Activated CD8-positive, alpha-beta memory T cell treated with anti-CD3 and anti-CD28 coated beads, Interleukin-2, amount 10 ng/mL, durations not matched to agents 7 days and 5 days (primary cell): Measurements from ENCODE around the gene GPR15. TPM values are rescaled to one million over a fixed set of nuclear protein-coding genes. Genes with fewer than 3 reads are reported as not detected.
"Not testable (repeated sequence)": the region's sequence is repeated elsewhere in the genome, so short reads cannot be mapped to it uniquely, and the experiment has no call there.

Source experiments
- ATAC-seq: fragments of 150-1000 bp; cut with Tn5 transposase; one replicate; pipeline ENCODE4 v1.10.0; 2021; ENCODE audit warnings: moderate library complexity
- CTCF ChIA-PET: fragments of 350-600 bp; sonication (Branson Sonifier 250); formaldehyde crosslinking; loops from one replicate; lab custom pipeline; 2021; ENCODE audit warnings: antibody characterized with exemption; lab: Charles Lee
- DNase-seq: peaks from one replicate; pipeline ENCODE4 v3.0.0-alpha.2; 2020
- H3K27ac Mint-ChIP-seq: one replicate; pipeline ENCODE4 v1.8.0; 2021; ENCODE audit warnings: mild to moderate bottlenecking, mixed read lengths
- H3K27me3 Mint-ChIP-seq: one replicate; pipeline ENCODE4 v1.8.0; 2021; ENCODE audit warnings: mixed read lengths
- H3K36me3 Mint-ChIP-seq: one replicate; pipeline ENCODE4 v1.8.0; 2021; ENCODE audit warnings: mild to moderate bottlenecking, mixed read lengths
- H3K4me1 Mint-ChIP-seq: one replicate; pipeline ENCODE4 v1.8.0; 2021; ENCODE audit warnings: mixed read lengths
- H3K4me3 Mint-ChIP-seq: one replicate; pipeline ENCODE4 v1.8.0; 2021; ENCODE audit warnings: mild to moderate bottlenecking, moderate library complexity, mixed read lengths
- H3K9me3 Mint-ChIP-seq: one replicate; pipeline ENCODE4 v1.8.0; 2022; ENCODE audit warnings: low read depth, mixed read lengths
- total RNA-seq, 2 experiments: library from RNA; stranded (reverse); gene quantifications; one replicate each; pipeline ENCODE4 v1.2.3, GENCODE V29; 2021

The GPR15 gene
- total RNA-seq, 2 experiments from 2014 or later: 107 to 182 TPM

DNA sequence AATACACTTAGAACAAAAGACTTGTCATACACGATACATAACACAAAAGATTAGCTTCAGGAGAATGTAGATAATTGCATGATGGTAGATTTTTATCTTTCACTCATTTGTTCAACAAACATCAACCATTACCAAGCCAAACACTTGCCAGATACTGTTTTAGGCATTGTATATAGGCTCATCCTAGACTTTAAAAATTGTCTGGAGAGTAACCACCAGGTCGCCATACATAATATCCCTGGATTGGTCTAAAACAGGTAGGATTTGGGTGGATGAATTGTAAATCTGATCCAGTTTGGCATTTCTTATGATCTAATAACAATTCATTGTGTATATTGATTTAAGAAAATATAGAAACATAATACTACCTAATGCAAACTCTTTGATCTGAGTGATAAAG, 22.8 kb downstream of the GPR15 start:
- ATAC-seq (no peak), DNase-seq (no peak)
- Mint-ChIP-seq H3K36me3 (peaks cover 52% of the 10 kb centered on the region), H3K4me1 (peaks cover 87% of the 10 kb centered on the region), H3K9me3 (no peaks in the 10 kb centered on the region), H3K27me3 (no peaks in the 10 kb centered on the region), H3K4me3 (peak overlapping the region; percentile 78), H3K27ac (peak overlapping the region; percentile 98)
- CTCF ChIA-PET: interaction anchor here (0.7 to 3.2 kb wide), 7 partner anchors 8 to 32 kb away, joined by 3 to 14 read pairs (median 3); partner anchors contain the start of gene CLDND1

DNA sequence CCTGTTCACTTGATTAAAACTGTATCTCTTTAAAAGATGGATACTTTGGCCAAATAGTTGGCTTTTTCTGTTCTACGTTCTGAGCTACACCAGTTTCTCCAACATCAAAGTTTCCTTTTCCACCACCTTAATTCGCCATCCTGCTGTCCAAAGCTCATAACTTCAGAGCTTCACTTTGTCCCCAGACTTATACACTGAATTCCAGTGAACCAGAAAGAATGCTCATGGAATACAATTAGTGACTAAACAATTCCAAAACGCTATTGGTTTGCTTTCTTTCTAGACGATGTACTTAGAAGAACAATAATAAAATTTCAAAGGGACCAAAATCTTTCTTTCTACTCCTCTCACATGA, 23.2 kb downstream of the GPR15 start:
- CTCF ChIA-PET: interaction anchor here (0.7 to 3.3 kb wide), 8 partner anchors 9 to 38 kb away, joined by 3 to 14 read pairs (median 3); partner anchors contain the start of genes CLDND1 and CPOX
- ATAC-seq (no peak), DNase-seq (no peak)
- peak overlapping the region; percentile 98 for H3K27ac Mint-ChIP-seq
- H3K4me1 Mint-ChIP-seq: peaks cover 87% of the 10 kb centered on the region
- peak overlapping the region; percentile 78 for H3K4me3 Mint-ChIP-seq
- H3K36me3 Mint-ChIP-seq: peaks cover 52% of the 10 kb centered on the region
- H3K27me3 Mint-ChIP-seq: no peaks in the 10 kb centered on the region
- no peaks in the 10 kb centered on the region for H3K9me3 Mint-ChIP-seq

DNA sequence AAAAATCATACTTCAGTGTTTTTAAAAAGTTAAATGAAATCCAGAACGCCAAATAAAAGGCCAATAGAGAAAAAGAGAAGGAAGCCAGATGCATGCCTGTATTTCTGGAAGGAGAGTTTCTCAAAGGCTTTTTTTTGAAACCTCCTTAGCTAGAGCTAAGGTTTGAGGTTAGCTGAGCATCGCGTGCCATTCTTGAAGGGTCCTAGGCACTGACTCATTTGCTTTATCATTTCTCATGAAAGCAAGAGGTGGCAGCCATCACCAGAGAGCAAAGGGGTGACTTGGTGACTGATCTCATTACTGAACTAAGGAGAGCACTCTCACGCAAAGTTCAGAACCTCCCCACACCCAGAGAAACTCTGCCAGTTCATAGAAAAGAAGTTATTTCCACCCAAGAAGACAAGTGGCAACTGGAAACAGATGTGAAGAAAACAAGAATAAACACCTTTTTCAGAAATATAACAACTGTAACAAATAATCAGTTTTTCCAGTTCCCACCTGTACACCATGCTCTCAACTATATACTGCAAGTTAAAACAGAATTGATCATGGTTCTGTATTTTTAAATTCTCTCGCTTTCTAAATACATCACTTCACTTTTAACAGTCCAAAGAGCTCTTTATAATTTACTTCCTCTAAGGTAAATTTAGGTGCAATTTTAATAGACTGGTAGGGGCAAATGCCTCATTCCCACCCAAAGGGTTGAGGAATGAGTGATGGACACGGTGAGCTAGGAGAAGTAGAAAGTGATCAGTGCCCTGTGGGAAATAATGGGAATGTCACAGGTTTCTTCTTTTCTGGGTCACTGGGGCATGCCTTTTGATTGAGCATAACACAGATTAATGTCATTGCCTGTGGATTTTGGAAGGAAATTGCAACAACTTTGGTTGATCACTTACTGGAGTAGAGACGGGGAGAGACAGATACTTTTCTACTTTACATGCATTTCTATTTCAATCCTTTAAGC, 24.7 kb downstream of the GPR15 start:
- ATAC-seq (peak; percentile 77), DNase-seq (peak; percentile 95)
- CTCF ChIA-PET: interaction anchor here (1.0 to 4.0 kb wide), 9 partner anchors 9 to 46 kb away, joined by 3 to 16 read pairs (median 4); partner anchors contain the start of genes CLDND1 and CPOX
- Mint-ChIP-seq H3K4me3 (peak overlapping the region; percentile 78), H3K27me3 (no peaks in the 10 kb centered on the region), H3K36me3 (peaks cover 47% of the 10 kb centered on the region), H3K4me1 (peaks cover 84% of the 10 kb centered on the region), H3K27ac (peak overlapping the region; percentile 98), H3K9me3 (no peaks in the 10 kb centered on the region)

- Mint-ChIP-seq H3K4me3 (peak overlapping the region; percentile 78), H3K36me3 (peaks cover 37% of the 10 kb centered on the region), H3K27ac (peak overlapping the region; percentile 98), H3K9me3 (no peaks in the 10 kb centered on the region), H3K27me3 (no peaks in the 10 kb centered on the region), H3K4me1 (peaks cover 82% of the 10 kb centered on the region)
- CTCF ChIA-PET: interaction anchor here (1.0 to 4.0 kb wide), 8 partner anchors 11 to 45 kb away, joined by 3 to 16 read pairs (median 9); partner anchors contain the start of gene CPOX
- ATAC-seq (peak; percentile 57), DNase-seq (peak; percentile 80)
Observed at GRCh38 chr3:98557324-98558010, 25.7 kb downstream of the GPR15 start.

DNA sequence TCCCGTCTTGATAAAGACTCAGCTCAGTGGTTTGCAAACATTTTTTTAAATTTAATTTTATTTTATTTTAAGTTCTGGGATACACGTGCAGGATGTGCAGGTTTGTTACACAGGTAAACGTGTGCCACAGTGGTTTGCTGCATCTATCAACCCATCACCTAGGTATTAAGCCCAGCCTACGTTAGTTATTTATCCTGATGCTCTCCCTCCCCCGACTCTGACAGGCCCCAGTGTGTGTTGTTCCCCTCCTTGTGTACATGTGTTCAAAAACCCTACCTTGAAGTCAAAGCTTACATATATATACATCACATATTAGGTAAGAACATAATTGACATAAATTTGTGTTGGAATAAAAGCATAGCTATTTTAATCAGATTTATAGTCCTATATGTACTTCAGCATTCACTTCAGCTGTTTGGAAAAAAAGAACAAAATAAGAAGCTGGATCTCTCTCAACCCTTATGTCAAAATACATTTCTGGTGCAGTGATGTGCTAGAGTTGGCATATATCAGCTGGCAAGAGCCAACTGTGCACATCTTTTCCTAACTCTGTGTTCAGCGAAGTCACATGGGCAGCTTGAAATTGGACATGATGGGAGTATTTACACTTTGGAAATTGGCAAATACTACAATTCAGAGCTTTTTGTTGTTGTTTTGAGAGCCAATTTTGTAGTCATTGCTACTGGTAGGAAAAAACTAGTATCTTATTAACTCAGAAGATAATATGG, 26.5 kb downstream of the GPR15 start:
- DNase-seq: no peak
- Mint-ChIP-seq H3K27ac (peak overlapping the region; percentile 98), H3K4me3 (peak overlapping the region; percentile 41), H3K36me3 (peaks cover 31% of the 10 kb centered on the region), H3K27me3 (no peaks in the 10 kb centered on the region), H3K9me3 (no peaks in the 10 kb centered on the region), H3K4me1 (peaks cover 82% of the 10 kb centered on the region)
- CTCF ChIA-PET: interaction anchor here (0.9 to 4.0 kb wide), 8 partner anchors 14 to 35 kb away, joined by 3 to 16 read pairs (median 4); partner anchors contain the start of genes CLDND1 and CPOX
- no peak for ATAC-seq

DNA sequence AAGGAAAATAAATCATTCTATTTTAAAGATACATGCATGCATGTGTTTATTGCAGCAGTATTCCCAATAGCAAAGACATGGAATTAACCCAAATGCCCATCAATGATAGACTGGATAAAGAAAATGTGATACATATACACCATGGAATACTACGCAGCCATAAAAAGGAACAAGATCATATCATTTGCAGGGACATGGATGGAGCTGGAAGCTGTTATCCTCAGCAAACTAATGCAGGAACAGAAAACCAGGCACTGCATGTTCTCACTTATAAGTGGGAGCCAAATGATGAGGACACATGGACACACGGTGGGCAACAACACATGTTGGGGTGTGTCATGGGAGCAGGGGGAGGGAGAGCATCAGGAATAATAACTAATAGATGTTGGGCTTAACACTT, 28.0 kb downstream of the GPR15 start:
- peaks cover 87% of the 10 kb centered on the region for H3K4me1 Mint-ChIP-seq
- H3K27ac Mint-ChIP-seq: peak overlapping the region; percentile 98
- H3K27me3 Mint-ChIP-seq, ATAC-seq, DNase-seq, CTCF ChIA-PET, H3K9me3 Mint-ChIP-seq, H3K4me3 Mint-ChIP-seq: not testable (repeated sequence)
- peaks cover 27% of the 10 kb centered on the region for H3K36me3 Mint-ChIP-seq

DNA sequence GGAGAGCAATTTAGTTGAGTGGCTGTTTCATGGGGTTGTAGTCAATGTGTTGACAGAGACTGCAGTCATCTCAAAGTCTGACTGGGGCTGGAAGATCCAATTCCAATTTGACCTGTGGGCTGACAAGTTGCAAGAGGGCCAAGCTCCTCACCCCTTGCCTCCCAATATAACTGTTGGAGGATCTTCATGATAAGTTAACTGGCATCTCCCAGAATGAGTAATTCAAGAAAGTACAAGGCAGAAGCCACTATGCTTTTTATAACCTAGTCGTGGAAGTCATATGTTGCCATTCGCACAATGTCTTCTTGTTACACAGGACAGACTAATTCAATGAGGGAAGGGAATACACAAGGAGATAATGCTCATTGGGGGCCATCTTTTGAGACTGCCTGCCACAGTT, 29.1 kb downstream of the GPR15 start:
- Mint-ChIP-seq H3K36me3 (peaks cover 22% of the 10 kb centered on the region), H3K27me3 (no peaks in the 10 kb centered on the region), H3K4me1 (peaks cover 91% of the 10 kb centered on the region), H3K9me3 (no peaks in the 10 kb centered on the region), H3K27ac (peak overlapping the region; percentile 75), H3K4me3 (peak overlapping the region; percentile 23)
- ATAC-seq: no peak
- CTCF ChIA-PET: no interaction called here
- no peak for DNase-seq

GRCh38 chr3:98561727-98562521, 30.1 kb downstream of the GPR15 start:
- H3K4me3 Mint-ChIP-seq: no peak overlapping the region
- H3K4me1 Mint-ChIP-seq: peaks cover 92% of the 10 kb centered on the region
- H3K9me3 Mint-ChIP-seq: no peaks in the 10 kb centered on the region
- ATAC-seq (peak; percentile 41), DNase-seq (no peak)
- H3K27me3 Mint-ChIP-seq: no peaks in the 10 kb centered on the region
- H3K36me3 Mint-ChIP-seq: peaks cover 25% of the 10 kb centered on the region
- H3K27ac Mint-ChIP-seq: peak overlapping the region; percentile 84
- CTCF ChIA-PET: interaction anchor here (0.9 to 2.4 kb wide), 6 partner anchors 8 to 55 kb away, joined by 3 to 10 read pairs (median 6); no protein-coding TSS in a partner anchor

DNA sequence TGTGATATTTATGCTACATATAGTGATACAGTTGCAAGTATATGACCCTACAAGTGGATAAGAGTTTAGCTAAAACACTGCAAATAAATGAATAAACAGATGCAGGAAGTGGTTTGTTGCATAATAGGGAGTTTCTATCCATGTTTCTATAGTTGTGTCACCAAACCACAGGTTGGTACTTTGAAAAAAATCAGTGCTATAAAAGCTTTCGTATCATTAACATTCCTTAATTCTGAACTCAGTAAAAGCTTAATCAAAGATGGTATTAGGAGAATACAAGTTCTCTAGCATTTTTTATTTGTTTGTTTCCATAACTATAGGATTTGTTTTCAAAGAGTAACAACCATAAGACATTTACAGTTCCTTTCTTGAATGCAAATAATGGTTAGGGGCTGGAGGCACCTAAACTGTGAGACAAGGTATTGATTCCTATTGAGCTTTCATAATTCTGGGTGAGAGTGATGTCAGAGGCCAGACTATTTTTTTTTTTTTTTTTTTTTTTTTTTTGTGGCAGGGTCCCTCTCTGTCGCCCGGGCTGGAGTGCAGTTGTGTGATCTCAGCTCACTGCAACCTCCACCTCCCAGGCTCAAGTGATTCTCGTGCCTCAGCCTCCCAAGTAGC, 32.0 kb downstream of the GPR15 start:
- ATAC-seq: peak; percentile 9
- Mint-ChIP-seq H3K4me1 (peaks cover 88% of the 10 kb centered on the region), H3K4me3 (peak overlapping the region; percentile 40), H3K36me3 (peaks cover 26% of the 10 kb centered on the region), H3K9me3 (peaks cover 2% of the 10 kb centered on the region), H3K27ac (peak overlapping the region; percentile 95), H3K27me3 (no peaks in the 10 kb centered on the region)
- no peak for DNase-seq
- CTCF ChIA-PET: interaction anchor here (0.6 to 2.5 kb wide), 12 partner anchors 9 to 42 kb away, joined by 3 to 10 read pairs (median 5); partner anchors contain the start of gene CLDND1

- H3K4me3 Mint-ChIP-seq: peak overlapping the region; percentile 40
- ATAC-seq: peak; percentile 43
- no peak for DNase-seq
Observed at GRCh38 chr3:98564282-98565005, 32.7 kb downstream of the GPR15 start.

DNA sequence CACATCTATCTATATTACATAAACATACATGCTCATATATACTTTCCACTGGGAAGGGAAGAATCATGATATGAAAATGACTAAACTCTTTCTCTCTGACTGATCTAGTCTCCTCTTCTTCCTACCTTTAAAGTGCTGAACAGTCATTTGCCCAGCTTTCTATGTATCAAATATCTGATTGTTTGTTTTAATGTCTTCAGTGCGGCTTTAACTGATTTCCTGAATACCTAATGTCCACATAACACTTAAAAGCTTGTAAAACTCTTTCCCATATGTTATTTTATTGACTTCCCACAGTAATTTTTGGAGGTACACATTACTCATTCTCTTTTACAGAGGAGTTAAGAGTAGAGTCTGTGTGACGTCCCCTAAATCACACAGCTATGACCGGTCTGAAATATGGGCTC, 33.5 kb downstream of the GPR15 start:
- H3K4me1 Mint-ChIP-seq: peaks cover 83% of the 10 kb centered on the region
- ATAC-seq (peak; percentile 21), DNase-seq (no peak)
- peaks cover 4% of the 10 kb centered on the region for H3K9me3 Mint-ChIP-seq
- peak overlapping the region; percentile 83 for H3K27ac Mint-ChIP-seq
- H3K36me3 Mint-ChIP-seq: peaks cover 23% of the 10 kb centered on the region
- H3K4me3 Mint-ChIP-seq: peak overlapping the region; percentile 36
- no peaks in the 10 kb centered on the region for H3K27me3 Mint-ChIP-seq
- CTCF ChIA-PET: interaction anchor here (0.6 to 2.5 kb wide), 11 partner anchors 8 to 235 kb away, joined by 3 to 6 read pairs (median 3); partner anchors contain the start of gene CPOX

More at GRCh38 chr3:98564282-98565005, 32.7 kb downstream of the GPR15 start:
- H3K27ac Mint-ChIP-seq: peak overlapping the region; percentile 95
- CTCF ChIA-PET: interaction anchor here (0.7 to 2.5 kb wide), 15 partner anchors 8 to 41 kb away, joined by 3 to 10 read pairs (median 5); partner anchors contain the start of genes CLDND1 and CPOX
- peaks cover 24% of the 10 kb centered on the region for H3K36me3 Mint-ChIP-seq
- no peaks in the 10 kb centered on the region for H3K27me3 Mint-ChIP-seq
- peaks cover 4% of the 10 kb centered on the region for H3K9me3 Mint-ChIP-seq
- H3K4me1 Mint-ChIP-seq: peaks cover 88% of the 10 kb centered on the region
